ENCODE measurements around the gene SOX9.

The SOX9 gene

GRCh38 chr17:72162569-72162968 lies 41.7 kb downstream of the SOX9 start:
- no peak for DNase-seq (ENCODE audit: low read depth)

- no peak for DNase-seq (ENCODE audit: low read depth)
Measured at GRCh38 chr17:72163474-72163873, 42.7 kb downstream of the SOX9 start.

GRCh38 chr17:72164158-72164739 lies 43.4 kb downstream of the SOX9 start:
- DNase-seq (ENCODE audit: low read depth), result no peak

GRCh38 chr17:72165192-72165866 lies 44.5 kb downstream of the SOX9 start:
- DNase-seq (ENCODE audit: low read depth), result no peak

- DNase-seq (ENCODE audit: low read depth), result no peak
Measured at GRCh38 chr17:72165867-72166439, 45.1 kb downstream of the SOX9 start.

GRCh38 chr17:72167593-72167992 lies 46.8 kb downstream of the SOX9 start:
- DNase-seq (ENCODE audit: low read depth), result no peak

GRCh38 chr17:72169823-72170222 lies 49.0 kb downstream of the SOX9 start:
- DNase-seq (ENCODE audit: low read depth), result no peak

GRCh38 chr17:72171703-72172667 lies 51.2 kb downstream of the SOX9 start:
- no peak for DNase-seq (ENCODE audit: low read depth)

GRCh38 chr17:72173499-72174116 lies 52.8 kb downstream of the SOX9 start:
- no peak for DNase-seq (ENCODE audit: low read depth)

- no peak for DNase-seq (ENCODE audit: low read depth)
Measured at GRCh38 chr17:72175263-72175662, 54.4 kb downstream of the SOX9 start.

Data from activated T-cell treated with anti-CD3 and anti-CD28 coated beads for 1 hour (primary cell).